LNCaP clone FGC (cell line): ENCODE data around the gene CCDC197.

Experiments
- DNase-seq: peaks from one replicate; pipeline ENCODE4 v3.0.0-alpha.2; 2011; ENCODE audit warnings: low read depth
- H3K4me3 ChIP-seq: 2 replicates; pipeline ENCODE4 v1.5.1; 2011; ENCODE audit warnings: mild to moderate bottlenecking, low read depth, low read length, control low read depth
- CTCF ChIP-seq: IDR thresholded peaks from 2 replicates; pipeline ENCODE4 v1.5.1; 2012; ENCODE audit warnings: mild to moderate bottlenecking; ENCODE audit not compliant: control insufficient read depth, insufficient read depth; ENCODE audit errors: extremely low read depth

Gene CCDC197

DNA sequence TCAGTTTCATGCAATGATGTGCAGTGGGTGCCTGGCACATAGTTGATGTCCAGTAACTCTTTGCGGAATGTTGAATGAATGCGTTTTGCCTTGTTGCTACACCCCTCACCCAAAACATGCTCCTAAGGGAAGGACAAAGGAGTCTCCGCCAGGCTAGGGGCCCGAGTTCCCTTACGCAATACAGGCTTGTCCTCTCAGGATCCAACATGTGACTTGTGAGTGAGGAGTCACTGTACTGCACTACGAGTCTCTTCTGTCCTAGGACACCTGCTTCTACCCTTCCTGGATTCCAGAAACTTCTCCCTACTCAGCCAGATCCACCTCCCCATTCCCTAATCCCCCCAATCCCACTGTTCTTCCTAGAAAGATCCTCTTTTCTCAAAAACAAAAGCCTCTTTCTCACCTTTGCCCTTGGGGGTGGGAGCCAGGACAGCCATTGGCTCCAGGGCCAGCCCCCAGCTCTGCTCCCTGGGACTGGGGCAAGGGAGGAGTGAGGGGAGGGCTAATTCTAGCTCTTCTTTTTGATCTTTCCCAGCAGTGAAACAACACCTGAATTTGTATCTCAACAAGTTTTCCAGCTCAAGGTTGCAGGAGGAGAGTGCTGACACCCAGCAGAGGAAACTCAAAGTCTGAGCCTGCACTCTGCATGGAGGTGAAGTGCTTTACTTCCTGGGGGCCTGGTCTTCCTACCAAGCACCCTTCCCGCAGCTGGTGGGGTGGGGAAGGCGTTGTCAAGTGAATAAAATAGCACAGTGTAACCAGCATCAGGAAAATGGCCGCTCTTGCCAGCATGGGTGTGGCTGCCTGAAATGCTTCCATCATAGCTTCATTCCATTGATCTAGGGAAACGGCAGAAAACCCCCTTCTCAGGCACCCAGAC is 25.7 kb downstream of the CCDC197 start:
- TF ChIP-seq CTCF, result no peak
- no peak for DNase-seq
- no peak overlapping the region for H3K4me3 ChIP-seq

GRCh38 chr14:94024549-94024948 is 27.4 kb downstream of the CCDC197 start:
- no peak for TF ChIP-seq CTCF
- H3K4me3 ChIP-seq, result no peak overlapping the region
- no peak for DNase-seq

- peak overlapping the region; percentile 66 for H3K4me3 ChIP-seq
- no peak for DNase-seq
- TF ChIP-seq CTCF, result no peak
Observed at GRCh38 chr14:94025720-94026119, 28.6 kb downstream of the CCDC197 start.

GRCh38 chr14:94026173-94026888 is 29.2 kb downstream of the CCDC197 start, which contains the start of gene OTUB2:
OTUB2 (plus strand) TSS chr14:94026340; CDS start chr14:94026538, 198 bp downstream.
- peak within 1 kb of the TSS; percentile 66 for H3K4me3 ChIP-seq
- TF ChIP-seq CTCF, result no peak
- peak; percentile 95 for DNase-seq

DNA sequence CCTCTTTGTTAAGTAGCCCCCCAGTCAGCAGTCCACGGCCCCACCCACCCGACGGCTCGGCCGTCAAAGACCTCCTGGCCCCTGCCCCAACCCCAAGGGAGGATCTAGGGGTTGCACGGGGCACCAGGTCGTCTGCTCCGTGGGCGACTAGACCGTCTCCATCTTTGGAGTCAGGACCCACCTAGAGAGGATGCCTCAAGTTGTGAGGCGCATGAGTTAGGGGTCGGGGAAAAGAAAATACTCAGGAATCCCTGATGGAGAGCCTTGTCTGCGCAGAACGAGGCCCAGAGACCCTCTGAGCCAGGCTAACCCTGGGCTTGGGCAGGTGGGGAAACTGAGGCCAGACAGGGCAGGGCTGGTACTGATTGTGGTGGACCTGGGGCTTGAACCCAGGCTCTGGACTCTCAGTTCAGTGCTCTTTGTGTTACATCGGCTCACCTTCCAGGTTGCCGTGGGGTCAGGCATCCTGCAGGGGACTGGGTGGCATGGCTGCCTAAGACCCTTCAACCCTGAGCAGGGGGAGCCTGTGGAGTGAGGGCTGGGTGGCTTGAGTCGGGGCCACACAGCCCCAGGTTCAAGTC is 29.9 kb downstream of the CCDC197 start:
- no peak for TF ChIP-seq CTCF
- H3K4me3 ChIP-seq, result peak overlapping the region; percentile 66
- DNase-seq, result no peak

DNA sequence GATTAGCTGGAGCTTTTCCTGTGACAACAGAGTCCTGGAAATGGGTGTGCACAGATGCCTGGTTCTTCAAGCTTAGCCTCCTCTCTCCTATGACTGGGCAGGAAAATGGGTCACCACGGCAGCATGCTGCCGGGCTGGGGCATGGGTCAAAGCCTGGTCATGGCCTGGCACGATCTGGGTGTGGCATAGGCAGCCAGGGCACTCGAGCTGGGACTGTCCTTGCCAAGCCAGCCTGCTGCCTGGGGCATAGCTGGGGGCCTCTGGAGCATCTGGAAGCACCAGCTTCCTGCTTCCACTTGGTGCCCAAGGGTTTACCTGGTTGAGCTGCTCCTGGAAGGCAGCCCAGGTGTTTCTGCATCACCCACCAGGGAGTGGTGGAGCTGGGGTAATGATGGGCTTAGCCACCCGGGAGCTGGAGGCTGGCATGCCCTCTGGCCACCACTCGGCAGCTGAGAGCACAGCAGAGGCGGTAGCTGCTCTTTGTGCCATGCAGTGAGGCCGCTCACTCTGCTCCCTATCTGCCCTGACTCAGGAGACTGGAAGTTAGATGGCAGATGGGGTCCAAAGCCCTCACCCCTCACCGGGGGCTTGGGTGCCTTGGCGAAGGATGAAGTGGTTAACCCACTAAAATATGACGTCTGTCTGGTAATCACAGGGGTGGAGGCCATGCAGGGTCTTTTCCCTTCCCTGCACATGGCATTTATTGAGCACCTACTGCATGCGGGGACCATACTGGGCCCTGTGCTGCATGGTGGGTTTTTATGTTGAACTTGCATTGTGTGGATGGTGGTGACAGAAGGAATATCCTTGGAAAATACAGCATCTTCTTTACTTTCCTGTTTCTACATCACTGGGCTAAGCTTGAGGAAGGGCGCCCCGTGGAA is 30.7 kb downstream of the CCDC197 start:
- TF ChIP-seq CTCF, result no peak
- DNase-seq, result no peak
- no peak overlapping the region for H3K4me3 ChIP-seq
